NB4 (cell line): Measurements from ENCODE around the gene DIO1.

Experiments
- DNase-seq: peaks from one replicate; pipeline ENCODE4 v3.0.0; 2010; ENCODE audit warnings: low read depth
- H3K4me3 ChIP-seq: one replicate; pipeline ENCODE4 v1.5.1; 2011; ENCODE audit warnings: mild to moderate bottlenecking, low read depth, low read length, moderate library complexity
- CTCF ChIP-seq: IDR thresholded peaks from one replicate; pipeline ENCODE4 v1.5.1; 2012; ENCODE audit warnings: low read depth, low read length
- MYC ChIP-seq: IDR thresholded peaks from 2 replicates; pipeline ENCODE4 v1.6.1; 2011; ENCODE audit warnings: low read depth, low read length
- POLR2A ChIP-seq: IDR thresholded peaks from 2 replicates; pipeline ENCODE4 v1.6.1; 2011; ENCODE audit warnings: mild to moderate bottlenecking; ENCODE audit not compliant: insufficient read length; ENCODE audit errors: extremely low read depth
- TF ChIP-seq, protein P1 (sequence below): IDR thresholded peaks from 2 replicates; pipeline ENCODE4 v1.6.1; 2011; ENCODE audit warnings: low read depth, low read length

DIO1 gene

DNA sequence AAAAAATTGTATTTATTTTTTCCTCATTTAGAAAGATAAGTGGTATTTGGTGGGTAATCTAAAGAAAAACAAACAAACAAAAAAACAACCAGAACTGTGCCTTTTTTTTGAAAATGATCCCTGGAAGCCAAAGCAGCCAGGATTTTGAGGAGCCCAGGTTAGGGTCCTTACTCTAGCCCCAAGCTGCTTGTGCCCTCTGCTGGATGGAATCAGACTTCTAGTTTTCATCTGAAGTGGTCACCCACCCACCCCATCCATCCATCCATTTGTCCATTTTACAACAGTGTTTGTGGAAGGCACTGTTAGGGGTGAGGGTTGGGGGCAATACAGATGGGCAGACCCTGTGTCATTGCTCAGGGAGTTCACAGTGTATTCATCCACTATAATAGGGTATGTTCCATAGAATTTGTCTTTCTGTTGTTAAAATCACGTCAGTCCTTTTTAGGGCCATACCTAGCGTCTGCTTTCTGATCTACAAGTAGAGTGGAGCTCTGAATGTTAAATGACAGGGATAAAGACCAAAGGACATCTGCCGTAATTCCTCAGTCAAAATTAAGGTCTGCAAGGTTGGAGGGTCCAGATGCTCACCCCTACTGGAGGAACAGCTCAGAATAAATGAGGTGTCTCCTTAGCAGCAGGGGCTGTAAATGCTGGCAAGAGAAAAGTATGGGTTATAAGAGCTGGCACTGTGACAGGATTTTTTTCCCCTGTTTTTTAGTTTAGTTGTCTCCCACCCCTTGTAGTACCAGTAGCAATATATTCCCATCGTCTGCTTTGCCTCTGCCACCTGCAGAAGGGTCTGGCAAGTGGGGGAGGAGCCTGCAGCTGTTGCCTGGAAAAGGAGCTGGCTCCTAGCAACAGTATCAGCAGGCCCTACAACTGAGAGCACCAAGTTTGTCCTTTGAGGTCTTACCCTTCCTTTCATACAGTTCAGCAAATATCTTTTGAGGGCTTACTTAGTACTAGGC lies 55.3 kb downstream of the DIO1 start:
- peak; percentile 58 for DNase-seq
- no peak for TF ChIP-seq MYC
- peak; percentile 58 for TF ChIP-seq CTCF
- H3K4me3 ChIP-seq = no peak overlapping the region

GRCh38 chr1:53951697-53952096 lies 57.7 kb downstream of the DIO1 start:
- H3K4me3 ChIP-seq = no peak overlapping the region
- DNase-seq = no peak
- TF ChIP-seq, protein P1, sequence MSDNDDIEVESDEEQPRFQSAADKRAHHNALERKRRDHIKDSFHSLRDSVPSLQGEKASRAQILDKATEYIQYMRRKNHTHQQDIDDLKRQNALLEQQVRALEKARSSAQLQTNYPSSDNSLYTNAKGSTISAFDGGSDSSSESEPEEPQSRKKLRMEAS = no peak

- no peak for DNase-seq
- TF ChIP-seq MYC (no peak), CTCF (no peak), POLR2A (no peak)
- TF ChIP-seq, protein P1 = no peak
- H3K4me3 ChIP-seq = no peak overlapping the region
Observed at GRCh38 chr1:53954128-53954527, 60.1 kb downstream of the DIO1 start.

GRCh38 chr1:53956308-53957168 lies 62.6 kb downstream of the DIO1 start:
- peak; percentile 19 for DNase-seq
- TF ChIP-seq MYC (no peak), POLR2A (no peak), CTCF (no peak)
- TF ChIP-seq, protein P1 = no peak
- H3K4me3 ChIP-seq = no peak overlapping the region

GRCh38 chr1:53957194-53957818 lies 63.3 kb downstream of the DIO1 start:
- DNase-seq = no peak
- TF ChIP-seq POLR2A = no peak
- TF ChIP-seq, protein P1 = no peak
- no peak for TF ChIP-seq MYC
- TF ChIP-seq CTCF = no peak
- no peak overlapping the region for H3K4me3 ChIP-seq
